Activated CD4-positive, alpha-beta T cell treated with anti-CD3 and anti-CD28 coated beads, Interleukin-2, amount 10 ng/mL, durations not matched to agents 24 days and 14 days (primary cell): ENCODE measurements around the gene SSBP2. TPM values are rescaled to one million over a fixed set of nuclear protein-coding genes. Genes with fewer than 3 reads are reported as not detected.
"Not testable (repeated sequence)": the region's sequence is repeated elsewhere in the genome, so short reads cannot be mapped to it uniquely, and the experiment has no call there.

ENCODE experiments used
- DNase-seq: peaks from one replicate; pipeline ENCODE4 v3.0.0; 2022
- H3K27ac Mint-ChIP-seq: one replicate; pipeline ENCODE4 v1.8.0; 2022; ENCODE audit warnings: mild to moderate bottlenecking, mixed read lengths
- H3K27me3 Mint-ChIP-seq: one replicate; pipeline ENCODE4 v1.8.0; 2022; ENCODE audit warnings: mixed read lengths
- H3K36me3 Mint-ChIP-seq: one replicate; pipeline ENCODE4 v1.8.0; 2022; ENCODE audit warnings: low read depth, mild to moderate bottlenecking, mixed read lengths
- H3K4me1 Mint-ChIP-seq: one replicate; pipeline ENCODE4 v1.8.0; 2021; ENCODE audit warnings: mixed read lengths
- H3K4me3 Mint-ChIP-seq: one replicate; pipeline ENCODE4 v1.8.0; 2022; ENCODE audit warnings: mild to moderate bottlenecking, moderate library complexity, mixed read lengths
- H3K9me3 Mint-ChIP-seq: one replicate; pipeline ENCODE4 v1.8.0; 2021; ENCODE audit warnings: mixed read lengths
- intact Hi-C: fragments of 100-400 bp; cut with micrococcal nuclease; formaldehyde crosslinking; loops from one replicate; pipeline ENCODE4 v1.15.1; 2023
- total RNA-seq: library from RNA; stranded (reverse); gene quantifications from 2 replicates; pipeline ENCODE4 v1.2.3, GENCODE V29; 2022

The SSBP2 gene
- total RNA-seq, 1 donor from 2014 or later, result 13.1 TPM

GRCh38 chr5:81495286-81495685 lies 255.6 kb downstream of the SSBP2 start:
- Mint-ChIP-seq H3K36me3 (no peaks in the 10 kb centered on the region), H3K9me3 (no peaks in the 10 kb centered on the region), H3K27me3 (no peaks in the 10 kb centered on the region), H3K4me1 (no peaks in the 10 kb centered on the region), H3K4me3 (no peak overlapping the region), H3K27ac (no peak overlapping the region)
- intact Hi-C loops, result no loop called here
- DNase-seq, result no peak

DNA sequence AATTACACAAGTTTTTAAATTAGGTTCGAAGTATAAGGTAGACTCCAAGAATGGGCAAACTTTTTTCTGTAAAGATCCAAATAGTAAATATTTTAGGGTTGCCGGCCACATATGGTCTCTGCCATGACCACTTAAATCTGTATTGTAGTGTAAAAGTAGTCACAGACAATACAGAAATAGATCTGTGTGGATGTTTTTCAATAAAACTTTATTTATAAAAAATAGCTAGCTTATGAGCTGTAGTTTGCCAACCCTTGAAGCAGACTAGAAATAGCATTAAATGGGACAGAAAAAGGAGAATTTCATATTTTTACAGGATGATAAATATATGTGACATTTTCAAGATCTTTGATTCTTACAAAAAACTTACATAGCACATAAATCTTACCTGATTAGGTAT lies 262.0 kb downstream of the SSBP2 start:
- H3K4me1 Mint-ChIP-seq, result no peaks in the 10 kb centered on the region
- no peak for DNase-seq
- no peaks in the 10 kb centered on the region for H3K36me3 Mint-ChIP-seq
- H3K4me3 Mint-ChIP-seq, result no peak overlapping the region
- H3K9me3 Mint-ChIP-seq, result no peaks in the 10 kb centered on the region
- intact Hi-C loops, result no loop called here
- no peaks in the 10 kb centered on the region for H3K27me3 Mint-ChIP-seq
- no peak overlapping the region for H3K27ac Mint-ChIP-seq

- no peak for DNase-seq
- no peaks in the 10 kb centered on the region for H3K9me3 Mint-ChIP-seq
- H3K4me1 Mint-ChIP-seq, result no peaks in the 10 kb centered on the region
- intact Hi-C loops, result no loop called here
- H3K4me3 Mint-ChIP-seq, result no peak overlapping the region
- H3K27ac Mint-ChIP-seq, result no peak overlapping the region
- H3K36me3 Mint-ChIP-seq, result no peaks in the 10 kb centered on the region
- no peaks in the 10 kb centered on the region for H3K27me3 Mint-ChIP-seq
Measured at GRCh38 chr5:81486711-81487110, 264.2 kb downstream of the SSBP2 start.

DNA sequence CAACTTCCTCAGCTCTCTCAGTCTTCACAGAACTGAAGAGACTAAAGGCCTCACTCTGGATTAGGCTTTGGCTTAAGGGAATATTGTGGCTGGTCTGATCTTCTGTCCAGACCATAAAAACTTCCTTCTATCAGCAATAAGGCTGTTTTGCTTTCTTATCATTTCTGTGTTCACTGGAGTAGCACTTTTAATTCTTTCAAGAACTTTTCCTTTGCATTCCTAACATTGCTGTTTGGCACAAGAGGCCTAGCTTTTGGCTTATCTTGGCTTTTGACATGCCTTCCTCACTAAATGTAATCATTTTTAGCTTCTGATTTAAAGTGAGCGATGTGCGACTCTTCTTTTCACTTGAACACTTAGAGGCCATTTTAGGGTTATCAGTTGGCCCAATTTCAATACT lies 268.3 kb downstream of the SSBP2 start:
- H3K36me3 Mint-ChIP-seq, result no peaks in the 10 kb centered on the region
- intact Hi-C loops, result no loop called here
- no peak overlapping the region for H3K4me3 Mint-ChIP-seq
- no peaks in the 10 kb centered on the region for H3K27me3 Mint-ChIP-seq
- no peak for DNase-seq
- H3K27ac Mint-ChIP-seq, result no peak overlapping the region
- no peaks in the 10 kb centered on the region for H3K4me1 Mint-ChIP-seq
- H3K9me3 Mint-ChIP-seq, result no peaks in the 10 kb centered on the region

DNA sequence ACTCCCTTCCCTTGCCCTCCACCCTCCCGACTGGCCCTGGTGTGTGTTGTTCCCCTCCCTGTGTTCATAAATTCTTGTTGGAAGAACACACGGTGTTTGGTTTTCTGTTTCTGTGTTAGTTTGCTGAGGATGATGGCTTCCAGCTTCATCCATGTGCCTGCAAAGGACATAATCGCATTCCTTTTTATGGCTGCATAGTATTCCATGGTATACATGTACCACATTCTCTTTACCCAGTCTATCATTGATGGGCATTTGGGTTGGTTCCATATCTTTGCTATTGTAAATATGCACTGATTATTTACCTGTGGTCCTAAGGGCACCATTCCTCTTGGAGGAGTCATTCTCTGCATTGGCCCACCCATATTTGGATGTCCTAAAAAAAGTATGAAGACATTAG lies 277.5 kb downstream of the SSBP2 start:
- intact Hi-C loops, H3K27me3 Mint-ChIP-seq, H3K9me3 Mint-ChIP-seq, H3K27ac Mint-ChIP-seq, H3K4me3 Mint-ChIP-seq, DNase-seq, H3K4me1 Mint-ChIP-seq, H3K36me3 Mint-ChIP-seq: not testable (repeated sequence)

GRCh38 chr5:81469676-81470075 lies 281.2 kb downstream of the SSBP2 start:
- intact Hi-C loops, result no loop called here
- H3K4me3 Mint-ChIP-seq, result no peak overlapping the region

DNA sequence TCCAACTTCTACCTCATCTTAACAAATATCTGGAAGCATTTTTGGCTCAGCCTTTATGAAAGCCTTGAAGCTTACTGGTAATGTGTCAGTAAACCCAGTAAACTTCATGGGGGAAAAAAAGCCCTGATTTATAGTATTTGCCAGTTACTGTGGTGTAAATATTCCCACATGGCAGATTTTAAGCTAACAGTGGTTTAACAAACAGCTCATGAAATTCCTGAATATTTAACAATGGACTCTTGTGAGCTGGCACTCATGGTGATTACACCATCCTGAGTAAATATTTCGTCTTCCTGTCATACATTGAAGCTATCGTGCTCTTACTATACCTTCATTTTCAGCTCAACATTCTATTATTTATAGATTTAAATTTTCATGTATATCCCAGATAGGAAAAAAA lies 300.0 kb downstream of the SSBP2 start:
- no peak overlapping the region for H3K4me3 Mint-ChIP-seq
- no peak for DNase-seq
- peaks cover 9% of the 10 kb centered on the region for H3K36me3 Mint-ChIP-seq
- no peaks in the 10 kb centered on the region for H3K4me1 Mint-ChIP-seq
- no peaks in the 10 kb centered on the region for H3K27me3 Mint-ChIP-seq
- H3K9me3 Mint-ChIP-seq, result peaks cover 5% of the 10 kb centered on the region
- intact Hi-C loops, result no loop called here
- no peak overlapping the region for H3K27ac Mint-ChIP-seq

More at GRCh38 chr5:81469676-81470075, 281.2 kb downstream of the SSBP2 start:
- Mint-ChIP-seq H3K27me3 (no peaks in the 10 kb centered on the region), H3K36me3 (peaks cover 10% of the 10 kb centered on the region), H3K27ac (no peak overlapping the region), H3K9me3 (peaks cover 8% of the 10 kb centered on the region), H3K4me1 (no peaks in the 10 kb centered on the region)
- DNase-seq, result no peak

- H3K9me3 Mint-ChIP-seq, result no peaks in the 10 kb centered on the region
- no peaks in the 10 kb centered on the region for H3K4me1 Mint-ChIP-seq
- H3K27ac Mint-ChIP-seq, result no peak overlapping the region
- H3K36me3 Mint-ChIP-seq, result peaks cover 1% of the 10 kb centered on the region
- H3K4me3 Mint-ChIP-seq, result no peak overlapping the region
- no peak for DNase-seq
- intact Hi-C loops, result no loop called here
- no peaks in the 10 kb centered on the region for H3K27me3 Mint-ChIP-seq
Measured at GRCh38 chr5:81435023-81435422, 315.9 kb downstream of the SSBP2 start.

- H3K9me3 Mint-ChIP-seq, result no peaks in the 10 kb centered on the region
- peaks cover 3% of the 10 kb centered on the region for H3K36me3 Mint-ChIP-seq
- H3K27me3 Mint-ChIP-seq, result no peaks in the 10 kb centered on the region
- intact Hi-C loops, result loop anchor here (5.0 kb wide), 2 partner anchors 77 to 542 kb away; partner anchors contain the start of gene ATG10
- H3K4me3 Mint-ChIP-seq, result no peak overlapping the region
- H3K4me1 Mint-ChIP-seq, result peaks cover 8% of the 10 kb centered on the region
- no peak overlapping the region for H3K27ac Mint-ChIP-seq
- DNase-seq, result no peak
Measured at GRCh38 chr5:81429985-81430384, 320.9 kb downstream of the SSBP2 start.

DNA sequence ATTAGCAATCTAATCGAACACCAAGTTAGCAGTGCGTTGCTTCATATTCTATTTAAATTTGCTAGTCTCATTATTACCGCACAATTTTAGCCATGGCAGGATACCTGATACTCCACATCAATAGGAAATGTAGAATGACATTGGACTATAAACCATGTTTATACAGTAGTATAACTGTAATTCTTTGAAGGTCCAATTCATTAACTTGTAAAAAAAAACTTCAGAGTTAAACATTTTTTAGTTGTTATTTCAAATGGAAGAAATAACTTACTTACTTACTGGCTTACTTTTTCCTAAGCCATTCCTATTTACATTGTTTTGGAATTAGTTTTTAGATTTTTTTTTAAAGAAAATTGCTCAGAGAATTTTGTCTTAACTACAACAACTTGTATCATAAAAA lies 321.5 kb downstream of the SSBP2 start:
- no peaks in the 10 kb centered on the region for H3K27me3 Mint-ChIP-seq
- H3K4me3 Mint-ChIP-seq, result no peak overlapping the region
- peaks cover 8% of the 10 kb centered on the region for H3K4me1 Mint-ChIP-seq
- H3K27ac Mint-ChIP-seq, result no peak overlapping the region
- no peak for DNase-seq
- H3K36me3 Mint-ChIP-seq, result peaks cover 1% of the 10 kb centered on the region
- no peaks in the 10 kb centered on the region for H3K9me3 Mint-ChIP-seq
- intact Hi-C loops, result loop anchor here (5.0 kb wide), 2 partner anchors 78 to 543 kb away; partner anchors contain the start of gene ATG10

- Mint-ChIP-seq H3K27me3 (no peaks in the 10 kb centered on the region), H3K27ac (no peak overlapping the region), H3K4me3 (no peak overlapping the region), H3K4me1 (peaks cover 8% of the 10 kb centered on the region), H3K9me3 (no peaks in the 10 kb centered on the region), H3K36me3 (peaks cover 1% of the 10 kb centered on the region)
- no peak for DNase-seq
- intact Hi-C loops, result loop anchor here (5.0 kb wide), 2 partner anchors 78 to 543 kb away; partner anchors contain the start of gene ATG10
Measured at GRCh38 chr5:81428861-81429260, 322.0 kb downstream of the SSBP2 start.

DNA sequence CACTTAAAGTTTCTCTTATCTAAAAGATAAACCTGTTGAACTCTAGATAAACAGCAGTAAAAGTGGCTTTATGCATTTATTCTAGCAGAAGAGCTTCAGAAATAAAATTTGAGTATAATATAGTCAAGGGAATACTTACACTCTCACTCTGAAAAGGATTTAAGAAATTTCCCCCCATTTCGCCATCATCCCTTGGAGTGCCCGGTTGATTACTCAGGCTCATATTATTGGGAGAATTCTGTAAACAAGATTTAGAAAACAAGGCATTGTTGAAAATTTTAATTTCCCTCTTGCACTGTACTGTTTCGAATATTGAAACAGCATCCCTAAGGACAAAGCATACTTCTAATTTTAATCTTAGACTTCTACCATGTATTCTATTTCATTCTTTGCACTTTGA lies 322.5 kb downstream of the SSBP2 start:
- no peak overlapping the region for H3K4me3 Mint-ChIP-seq
- no peaks in the 10 kb centered on the region for H3K9me3 Mint-ChIP-seq
- no peak for DNase-seq
- no peak overlapping the region for H3K27ac Mint-ChIP-seq
- intact Hi-C loops, result loop anchor here (5.0 kb wide), 2 partner anchors 79 to 544 kb away; partner anchors contain the start of gene ATG10
- no peaks in the 10 kb centered on the region for H3K27me3 Mint-ChIP-seq
- peaks cover 1% of the 10 kb centered on the region for H3K36me3 Mint-ChIP-seq
- H3K4me1 Mint-ChIP-seq, result peaks cover 8% of the 10 kb centered on the region

GRCh38 chr5:81427566-81427965 lies 323.3 kb downstream of the SSBP2 start:
- H3K27ac Mint-ChIP-seq, result no peak overlapping the region
- H3K4me3 Mint-ChIP-seq, result no peak overlapping the region
- intact Hi-C loops, result loop anchor here (5.0 kb wide), 2 partner anchors 80 to 545 kb away; partner anchors contain the start of gene ATG10
- H3K36me3 Mint-ChIP-seq, result peaks cover 1% of the 10 kb centered on the region
- H3K27me3 Mint-ChIP-seq, result no peaks in the 10 kb centered on the region
- H3K4me1 Mint-ChIP-seq, result peaks cover 8% of the 10 kb centered on the region
- H3K9me3 Mint-ChIP-seq, result no peaks in the 10 kb centered on the region
- DNase-seq, result no peak

GRCh38 chr5:81426359-81427030 lies 324.4 kb downstream of the SSBP2 start:
- Mint-ChIP-seq H3K27ac (no peak overlapping the region), H3K36me3 (peaks cover 3% of the 10 kb centered on the region), H3K9me3 (no peaks in the 10 kb centered on the region), H3K27me3 (no peaks in the 10 kb centered on the region), H3K4me3 (no peak overlapping the region), H3K4me1 (peaks cover 12% of the 10 kb centered on the region)
- DNase-seq, result peak; percentile 54
- intact Hi-C loops, result loop anchor here (5.0 kb wide), 2 partner anchors 81 to 546 kb away; partner anchors contain the start of gene ATG10
